Activated naive CD8-positive, alpha-beta T cell treated with anti-CD3 and anti-CD28 coated beads, Interleukin-2, amount 50 U/mL, for 24 hours (primary cell): ENCODE measurements around the gene UBE2E2.

Source experiments
- ATAC-seq: fragments of 150-1000 bp; cut with Tn5 transposase; one replicate; pipeline ENCODE4 v1.10.0; 2021
- DNase-seq: peaks from one replicate; pipeline ENCODE4 v3.0.0; 2021
- H3K27ac Mint-ChIP-seq: one replicate; pipeline ENCODE4 v1.8.0; 2021; ENCODE audit warnings: mild to moderate bottlenecking, mixed read lengths
- H3K27me3 Mint-ChIP-seq: one replicate; pipeline ENCODE4 v1.8.0; 2021; ENCODE audit warnings: mixed read lengths
- H3K36me3 Mint-ChIP-seq: one replicate; pipeline ENCODE4 v1.8.0; 2021; ENCODE audit warnings: low read depth, mixed read lengths
- H3K4me1 Mint-ChIP-seq: one replicate; pipeline ENCODE4 v1.8.0; 2021; ENCODE audit warnings: mixed read lengths
- H3K4me3 Mint-ChIP-seq: one replicate; pipeline ENCODE4 v1.8.0; 2021; ENCODE audit warnings: mild to moderate bottlenecking, moderate library complexity, mixed read lengths
- H3K9me3 Mint-ChIP-seq: one replicate; pipeline ENCODE4 v1.8.0; 2021; ENCODE audit warnings: mixed read lengths

The UBE2E2 gene

GRCh38 chr3:23302271-23302670 lies 99.1 kb downstream of the UBE2E2 start:
- no peak for ATAC-seq
- DNase-seq: no peak
- peaks cover 12% of the 10 kb centered on the region for H3K4me1 Mint-ChIP-seq
- no peak overlapping the region for H3K27ac Mint-ChIP-seq
- no peaks in the 10 kb centered on the region for H3K27me3 Mint-ChIP-seq
- no peaks in the 10 kb centered on the region for H3K36me3 Mint-ChIP-seq
- H3K4me3 Mint-ChIP-seq: no peak overlapping the region
- H3K9me3 Mint-ChIP-seq: no peaks in the 10 kb centered on the region

- Mint-ChIP-seq H3K27ac (no peak overlapping the region), H3K36me3 (no peaks in the 10 kb centered on the region), H3K27me3 (no peaks in the 10 kb centered on the region), H3K4me1 (peaks cover 12% of the 10 kb centered on the region), H3K4me3 (no peak overlapping the region), H3K9me3 (no peaks in the 10 kb centered on the region)
- DNase-seq (no peak), ATAC-seq (no peak)
Observed at GRCh38 chr3:23303601-23304217, 100.6 kb downstream of the UBE2E2 start.

- Mint-ChIP-seq H3K36me3 (peaks cover 2% of the 10 kb centered on the region), H3K27me3 (no peaks in the 10 kb centered on the region), H3K27ac (no peak overlapping the region), H3K4me3 (no peak overlapping the region), H3K9me3 (no peaks in the 10 kb centered on the region), H3K4me1 (peaks cover 12% of the 10 kb centered on the region)
- ATAC-seq (no peak), DNase-seq (no peak)
Observed at GRCh38 chr3:23304424-23304823, 101.3 kb downstream of the UBE2E2 start.

- H3K36me3 Mint-ChIP-seq: peaks cover 10% of the 10 kb centered on the region
- H3K4me1 Mint-ChIP-seq: peaks cover 11% of the 10 kb centered on the region
- no peaks in the 10 kb centered on the region for H3K27me3 Mint-ChIP-seq
- H3K27ac Mint-ChIP-seq: no peak overlapping the region
- ATAC-seq (no peak), DNase-seq (no peak)
- H3K4me3 Mint-ChIP-seq: no peak overlapping the region
- H3K9me3 Mint-ChIP-seq: peaks cover 4% of the 10 kb centered on the region
Observed at GRCh38 chr3:23308986-23309625, 106.0 kb downstream of the UBE2E2 start.

- no peak for ATAC-seq
- Mint-ChIP-seq H3K9me3 (peaks cover 8% of the 10 kb centered on the region), H3K4me3 (no peak overlapping the region), H3K27ac (no peak overlapping the region), H3K36me3 (peaks cover 10% of the 10 kb centered on the region), H3K4me1 (peaks cover 13% of the 10 kb centered on the region), H3K27me3 (no peaks in the 10 kb centered on the region)
- DNase-seq: no peak
Observed at GRCh38 chr3:23312866-23313265, 109.7 kb downstream of the UBE2E2 start.

- no peak overlapping the region for H3K4me3 Mint-ChIP-seq
- DNase-seq: no peak
- no peak overlapping the region for H3K27ac Mint-ChIP-seq
- no peaks in the 10 kb centered on the region for H3K27me3 Mint-ChIP-seq
- H3K9me3 Mint-ChIP-seq: peaks cover 14% of the 10 kb centered on the region
- no peak for ATAC-seq
- peaks cover 5% of the 10 kb centered on the region for H3K36me3 Mint-ChIP-seq
- peaks cover 23% of the 10 kb centered on the region for H3K4me1 Mint-ChIP-seq
Observed at GRCh38 chr3:23314981-23315762, 112.0 kb downstream of the UBE2E2 start.

GRCh38 chr3:23316924-23317323 lies 113.8 kb downstream of the UBE2E2 start:
- Mint-ChIP-seq H3K9me3 (peaks cover 18% of the 10 kb centered on the region), H3K27ac (no peak overlapping the region), H3K27me3 (no peaks in the 10 kb centered on the region), H3K4me3 (no peak overlapping the region), H3K4me1 (peaks cover 24% of the 10 kb centered on the region), H3K36me3 (no peaks in the 10 kb centered on the region)
- DNase-seq (no peak), ATAC-seq (no peak)

- H3K27me3 Mint-ChIP-seq: no peaks in the 10 kb centered on the region
- no peaks in the 10 kb centered on the region for H3K36me3 Mint-ChIP-seq
- peaks cover 26% of the 10 kb centered on the region for H3K4me1 Mint-ChIP-seq
- no peak overlapping the region for H3K27ac Mint-ChIP-seq
- H3K9me3 Mint-ChIP-seq: peaks cover 14% of the 10 kb centered on the region
- ATAC-seq (no peak), DNase-seq (no peak)
- H3K4me3 Mint-ChIP-seq: no peak overlapping the region
Observed at GRCh38 chr3:23319366-23320312, 116.5 kb downstream of the UBE2E2 start.

GRCh38 chr3:23320586-23321570 lies 117.8 kb downstream of the UBE2E2 start:
- Mint-ChIP-seq H3K36me3 (no peaks in the 10 kb centered on the region), H3K9me3 (peaks cover 10% of the 10 kb centered on the region), H3K4me3 (no peak overlapping the region), H3K27ac (no peak overlapping the region), H3K27me3 (no peaks in the 10 kb centered on the region), H3K4me1 (peaks cover 33% of the 10 kb centered on the region)
- no peak for DNase-seq
- no peak for ATAC-seq

- H3K27me3 Mint-ChIP-seq: no peaks in the 10 kb centered on the region
- H3K9me3 Mint-ChIP-seq: peaks cover 4% of the 10 kb centered on the region
- peak; percentile 54 for ATAC-seq
- peak overlapping the region; percentile 24 for H3K4me3 Mint-ChIP-seq
- H3K4me1 Mint-ChIP-seq: peaks cover 39% of the 10 kb centered on the region
- no peaks in the 10 kb centered on the region for H3K36me3 Mint-ChIP-seq
- peak overlapping the region; percentile 31 for H3K27ac Mint-ChIP-seq
- DNase-seq: no peak
Observed at GRCh38 chr3:23324745-23325144, 121.6 kb downstream of the UBE2E2 start.

GRCh38 chr3:23325466-23326065 lies 122.4 kb downstream of the UBE2E2 start:
- peak; percentile 75 for ATAC-seq
- H3K4me1 Mint-ChIP-seq: peaks cover 34% of the 10 kb centered on the region
- no peaks in the 10 kb centered on the region for H3K27me3 Mint-ChIP-seq
- DNase-seq: no peak
- H3K36me3 Mint-ChIP-seq: no peaks in the 10 kb centered on the region
- H3K9me3 Mint-ChIP-seq: peaks cover 4% of the 10 kb centered on the region
- H3K27ac Mint-ChIP-seq: peak overlapping the region; percentile 31
- peak overlapping the region; percentile 24 for H3K4me3 Mint-ChIP-seq

- H3K4me3 Mint-ChIP-seq: no peak overlapping the region
- no peaks in the 10 kb centered on the region for H3K27me3 Mint-ChIP-seq
- no peaks in the 10 kb centered on the region for H3K36me3 Mint-ChIP-seq
- H3K9me3 Mint-ChIP-seq: no peaks in the 10 kb centered on the region
- no peak overlapping the region for H3K27ac Mint-ChIP-seq
- H3K4me1 Mint-ChIP-seq: peaks cover 29% of the 10 kb centered on the region
- ATAC-seq: no peak
- DNase-seq: no peak
Observed at GRCh38 chr3:23329471-23330105, 126.5 kb downstream of the UBE2E2 start.

- no peak for ATAC-seq
- no peaks in the 10 kb centered on the region for H3K36me3 Mint-ChIP-seq
- H3K27me3 Mint-ChIP-seq: no peaks in the 10 kb centered on the region
- H3K4me3 Mint-ChIP-seq: no peak overlapping the region
- H3K27ac Mint-ChIP-seq: no peak overlapping the region
- no peak for DNase-seq
- H3K9me3 Mint-ChIP-seq: no peaks in the 10 kb centered on the region
- H3K4me1 Mint-ChIP-seq: peaks cover 19% of the 10 kb centered on the region
Observed at GRCh38 chr3:23330568-23330967, 127.4 kb downstream of the UBE2E2 start.
